K562 (cell line): ENCODE results near the gene COG4. TPM values are rescaled to one million over a fixed set of nuclear protein-coding genes. Genes with fewer than 3 reads are reported as not detected.
A peak's percentile ranks its signal among the peaks of the same experiment; 100 is the strongest.

Source experiments
- CBFA2T2 ChIP-seq: fragments of 450-650 bp; conservative IDR thresholded peaks from 2 replicates; pipeline ENCODE4 v1.6.1; 2017; ENCODE audit warnings: mild to moderate bottlenecking
- CUX1 ChIP-seq: fragments of 200-800 bp; sonication (Bioruptor generic); IDR thresholded peaks from 2 replicates; pipeline ENCODE4 v1.6.1; 2016; ENCODE audit warnings: missing genetic modification characterization, missing compliant biosample characterization
- FOXK2 ChIP-seq, 2 experiments: fragments of 450-650 bp; IDR thresholded peaks in 1 of 2; conservative IDR thresholded peaks in 1 of 2; 2 replicates each; pipeline ENCODE4 v1.6.1; 2016; ENCODE audit warnings: low read depth in 2 of 2, mild to moderate bottlenecking in 1 of 2
- KAT8 ChIP-seq: fragments of 450-650 bp; IDR thresholded peaks from 2 replicates; pipeline ENCODE4 v1.6.1; 2016; ENCODE audit warnings: low read depth, mild to moderate bottlenecking
- MGA ChIP-seq: fragments of 450-650 bp; IDR thresholded peaks from 2 replicates; pipeline ENCODE4 v1.6.1; 2016; ENCODE audit warnings: mild to moderate bottlenecking, moderate library complexity
- MYNN ChIP-seq, 2 experiments: sonication (generic); formaldehyde crosslinking in 1 of 2; IDR thresholded peaks; 2 replicates each; pipeline versions ENCODE4 v1.5.0 to v1.6.1; 2016 to 2020; ENCODE audit warnings: antibody characterized with exemption in 1 of 2, missing genetic modification reagents in 1 of 2
- NONO ChIP-seq, 2 experiments: fragments of 200-400 bp in 1 of 2; fragments of 450-650 bp in 1 of 2; formaldehyde crosslinking in 1 of 2; IDR thresholded peaks; 2 replicates each; pipeline ENCODE4 v1.6.1; 2017; ENCODE audit warnings: low read depth in 2 of 2, mild to moderate bottlenecking in 2 of 2, moderate library complexity in 2 of 2, low read length in 1 of 2
- TRIM24 ChIP-seq, 2 experiments: fragments of 450-650 bp; IDR thresholded peaks; 2 replicates each; pipeline ENCODE4 v1.6.1; 2016
- ZC3H4 ChIP-seq: sonication (generic); formaldehyde crosslinking; IDR thresholded peaks from 2 replicates; pipeline ENCODE4 v1.9.0; 2021; ENCODE audit warnings: missing genetic modification reagents, borderline replicate concordance
- ZNF263 ChIP-seq: sonication (generic); formaldehyde crosslinking; IDR thresholded peaks from 2 replicates; pipeline ENCODE4 v1.8.0; 2022; ENCODE audit warnings: mild to moderate bottlenecking, missing genetic modification reagents, borderline replicate concordance
- polyA plus RNA-seq, 8 experiments: library from polyadenylated mRNA; depleted of rRNA in 4 of 8; stranded (reverse) in 5 of 8; unstranded in 3 of 8; fragments of >200 nt; fragmentation: Nextera tagmentation in 2 of 8; fragmentation: Illumina TruSeq in 1 of 8; extraction: Ambion mirVana in 2 of 8; extraction: Trizol in 1 of 8; gene quantifications; 2 replicates each; pipeline versions ENCODE4 v1.2.1 to v1.2.3, GENCODE V29; 2011 to 2014; ENCODE audit warnings: inconsistent platforms in 1 of 8, missing spikeins in 1 of 8
- total RNA-seq, 7 experiments: library from RNA; depleted of rRNA in 6 of 7; stranded (reverse); fragments of >200 nt in 6 of 7; fragmentation: Illumina TruSeq in 2 of 7; extraction: Trizol in 2 of 7; gene quantifications; 2 replicates each; pipeline versions ENCODE4 v1.2.1 to v1.2.3, GENCODE V29; 2011 to 2021; ENCODE audit warnings: low replicate concordance in 1 of 7

The COG4 gene
- total and polyA plus RNA-seq, 9 of the 15 experiments (the other 6 are each of a cell fraction or from before 2014, with no cell fraction given) = 13.7 to 73.9 (median 44.2) TPM

DNA sequence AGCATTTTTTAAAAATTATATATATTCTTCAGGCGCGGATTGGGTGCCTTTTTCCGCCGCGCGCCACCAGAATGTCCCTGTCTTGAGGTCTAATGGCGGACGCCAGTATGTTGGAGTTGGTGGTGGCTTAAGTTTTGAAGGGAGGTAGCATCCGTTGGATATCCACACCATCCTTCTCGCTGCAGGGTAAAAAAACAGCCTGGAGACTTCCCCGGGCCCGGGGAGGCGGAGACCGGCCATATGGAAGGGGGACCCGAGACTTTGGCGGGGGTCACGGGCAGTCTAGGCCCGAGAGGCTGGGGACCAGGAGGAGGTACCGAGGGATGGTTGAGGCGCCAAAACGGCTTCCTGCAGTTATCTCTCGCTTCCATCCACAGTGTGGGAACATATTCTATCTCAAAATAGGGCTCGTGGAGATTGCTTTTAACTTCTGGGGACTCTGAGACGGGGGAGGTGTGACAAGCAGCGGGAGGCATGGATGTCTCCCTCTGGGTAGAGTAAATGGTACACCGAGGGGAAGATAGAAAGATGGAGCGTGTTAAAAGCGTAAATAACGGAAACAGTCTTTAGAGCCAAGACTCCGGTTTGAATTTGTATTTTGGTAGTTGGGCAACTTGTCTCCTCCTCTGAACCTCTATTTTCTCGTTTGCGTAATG, 517 bp upstream of the COG4 start, which contains the start of gene SF3B3 (continued):
- TF ChIP-seq TRIM24 (IDR thresholded peaks at IDR 0.05) = no peak; a peak in 1 of 4 replicates
- TF ChIP-seq NONO (IDR thresholded peaks at IDR 0.05; ENCODE audit: low read depth in 2 of 2, low read length in 1 of 2) = peak in 1 of 2 experiments; percentile 27; a peak in 1 of 4 replicates
- TF ChIP-seq KAT8 = peak; percentile 63; the same call in 1 of the 2 replicates
- TF ChIP-seq MGA = peak; percentile 54; the same call in 1 of the 2 replicates
- no peak for TF ChIP-seq ZNF263 (CRISPR knock-in tag)
- TF ChIP-seq CUX1 (CRISPR knock-in tag) = no peak
- no peak for TF ChIP-seq ZC3H4 (CRISPR knock-in tag)
- no peak for TF ChIP-seq MYNN (IDR thresholded peaks at IDR 0.05)
- TF ChIP-seq MYNN (CRISPR knock-in tag; IDR thresholded peaks at IDR 0.05) = 0 out of 2 replicates have a peak, but pooled peaks have one; percentile 51
- 0 out of 2 replicates have a peak, but pooled peaks have one; percentile 13 for TF ChIP-seq CBFA2T2
- 0 out of 4 replicates have a peak, but pooled peaks of 1 of the 2 experiments have one; percentile 10 for TF ChIP-seq FOXK2 (conservative IDR thresholded peaks at IDR 0.05 in 1 of 2, IDR thresholded peaks at IDR 0.05 in 1 of 2; ENCODE audit: low read depth in 2 of 2)
